Neural cell (in vitro differentiated cells): ENCODE measurements around the gene TMEM94. TPM values are rescaled to one million over a fixed set of nuclear protein-coding genes. Genes with fewer than 3 reads are reported as not detected.

Experiments used
- H2AFZ ChIP-seq: fragments of 200-600, 300-800 bp; sonication (generic), shearing (Covaris generic); 2 replicates; pipeline ENCODE4 v1.6.0; 2014; ENCODE audit warnings: low read depth, mild to moderate bottlenecking, antibody characterized with exemption, low read length, moderate library complexity
- H3F3A ChIP-seq: fragments of 200-600 bp; shearing (Covaris generic); 2 replicates; pipeline ENCODE4 v1.6.1; 2016; ENCODE audit warnings: mild to moderate bottlenecking, moderate library complexity, mixed read lengths, antibody characterized with exemption, low read length; ENCODE audit not compliant: insufficient read depth, poor library complexity, severe bottlenecking
- H3K27ac ChIP-seq: fragments of 200-600, 300-800 bp; sonication (generic), shearing (Covaris generic); 2 replicates; pipeline ENCODE4 v1.5.1; 2014; ENCODE audit warnings: mild to moderate bottlenecking, low read length, moderate library complexity
- H3K27me3 ChIP-seq: fragments of 300-800, 200-600 bp; sonication (generic), shearing (Covaris generic); 2 replicates; pipeline ENCODE4 v1.6.0; 2014; ENCODE audit warnings: mild to moderate bottlenecking, low read depth, low read length, moderate library complexity; ENCODE audit not compliant: insufficient read depth
- H3K36me3 ChIP-seq: fragments of 300-800, 200-600 bp; sonication (generic), shearing (Covaris generic); 2 replicates; pipeline ENCODE4 v1.5.1; 2014; ENCODE audit warnings: mild to moderate bottlenecking, antibody characterized with exemption, low read length, moderate library complexity; ENCODE audit not compliant: insufficient read depth
- H3K4me2 ChIP-seq: fragments of 300-800, 200-600 bp; sonication (generic), shearing (Covaris generic); 2 replicates; pipeline ENCODE4 v1.6.0; 2014; ENCODE audit warnings: mild to moderate bottlenecking, low read length
- H3K4me3 ChIP-seq: fragments of 300-800, 200-600 bp; sonication (generic), shearing (Covaris generic); 2 replicates; pipeline ENCODE4 v1.5.1; 2014; ENCODE audit warnings: mild to moderate bottlenecking, low read length, moderate library complexity
- H3K79me2 ChIP-seq: fragments of 200-600 bp; shearing (Covaris generic); replicated peaks from 2 replicates; pipeline ENCODE4 v1.6.0; 2014; ENCODE audit warnings: mild to moderate bottlenecking, low read length, moderate library complexity; ENCODE audit not compliant: insufficient read depth
- H3K9ac ChIP-seq: fragments of 300-800, 200-600 bp; sonication (generic), shearing (Covaris generic); 2 replicates; pipeline ENCODE4 v1.6.1; 2016; ENCODE audit warnings: mild to moderate bottlenecking, low read length, mixed read lengths
- H3K9me2 ChIP-seq: fragments of 200-600 bp; shearing (Covaris generic); 2 replicates; pipeline ENCODE4 v1.6.1; 2016; ENCODE audit warnings: mild to moderate bottlenecking, low read length, mixed read lengths; ENCODE audit not compliant: insufficient read depth
- H3K9me3 ChIP-seq: fragments of 200-600, 300-800 bp; sonication (generic), shearing (Covaris generic); 2 replicates; pipeline ENCODE4 v1.6.1; 2016; ENCODE audit warnings: mild to moderate bottlenecking, mixed run types, low read length, moderate library complexity, mixed read lengths
- H4K20me1 ChIP-seq: fragments of 200-600 bp; shearing (Covaris generic); 2 replicates; pipeline ENCODE4 v1.6.1; 2016; ENCODE audit warnings: mild to moderate bottlenecking, mixed run types; ENCODE audit not compliant: insufficient read depth
- CTCF ChIP-seq: fragments of 450-650 bp; IDR thresholded peaks from 2 replicates; pipeline ENCODE4 v1.5.1; 2014; ENCODE audit warnings: antibody characterized with exemption, mild to moderate bottlenecking, moderate library complexity; ENCODE audit not compliant: poor library complexity, severe bottlenecking
- EP300 ChIP-seq: fragments of 450-650 bp; conservative IDR thresholded peaks from 2 replicates; pipeline ENCODE4 v1.6.1; 2014; ENCODE audit warnings: antibody characterized with exemption, mild to moderate bottlenecking, moderate library complexity; ENCODE audit not compliant: poor library complexity, severe bottlenecking
- EZH2 ChIP-seq: fragments of 200-600, 300-800 bp; shearing (Covaris generic), sonication (generic); IDR thresholded peaks from 2 replicates; pipeline ENCODE4 v1.6.1; 2014; ENCODE audit warnings: antibody characterized with exemption, low read length, borderline replicate concordance, mild to moderate bottlenecking; ENCODE audit not compliant: insufficient read depth, poor library complexity, severe bottlenecking
- MXI1 ChIP-seq: fragments of 450-650 bp; conservative IDR thresholded peaks from 2 replicates; pipeline ENCODE4 v1.6.1; 2014; ENCODE audit warnings: antibody characterized with exemption, mild to moderate bottlenecking; ENCODE audit not compliant: poor library complexity, severe bottlenecking
- POLR2AphosphoS5 ChIP-seq: IDR thresholded peaks from 2 replicates; pipeline ENCODE4 v1.6.1; 2012
- RAD21 ChIP-seq: fragments of 450-650 bp; conservative IDR thresholded peaks from 2 replicates; pipeline ENCODE4 v1.6.1; 2014; ENCODE audit warnings: antibody characterized with exemption, mild to moderate bottlenecking, moderate library complexity
- REST ChIP-seq: IDR thresholded peaks from 2 replicates; pipeline ENCODE4 v1.6.1; 2012; ENCODE audit warnings: borderline replicate concordance
- SMC3 ChIP-seq: fragments of 450-650 bp; conservative IDR thresholded peaks from 2 replicates; pipeline ENCODE4 v1.6.1; 2014; ENCODE audit warnings: antibody characterized with exemption, mild to moderate bottlenecking, moderate library complexity; ENCODE audit not compliant: poor library complexity
- TAF1 ChIP-seq: IDR thresholded peaks from 2 replicates; pipeline ENCODE4 v1.6.1; 2012; ENCODE audit warnings: low read depth
- polyA plus RNA-seq: library from polyadenylated mRNA; depleted of rRNA; stranded (reverse); fragments of >200 nt; gene quantifications from 2 replicates; pipeline ENCODE4 v1.2.3, GENCODE V29; 2014

Gene TMEM94
- polyA plus RNA-seq, 1 donor from 2014 or later, result 37.0 TPM

DNA sequence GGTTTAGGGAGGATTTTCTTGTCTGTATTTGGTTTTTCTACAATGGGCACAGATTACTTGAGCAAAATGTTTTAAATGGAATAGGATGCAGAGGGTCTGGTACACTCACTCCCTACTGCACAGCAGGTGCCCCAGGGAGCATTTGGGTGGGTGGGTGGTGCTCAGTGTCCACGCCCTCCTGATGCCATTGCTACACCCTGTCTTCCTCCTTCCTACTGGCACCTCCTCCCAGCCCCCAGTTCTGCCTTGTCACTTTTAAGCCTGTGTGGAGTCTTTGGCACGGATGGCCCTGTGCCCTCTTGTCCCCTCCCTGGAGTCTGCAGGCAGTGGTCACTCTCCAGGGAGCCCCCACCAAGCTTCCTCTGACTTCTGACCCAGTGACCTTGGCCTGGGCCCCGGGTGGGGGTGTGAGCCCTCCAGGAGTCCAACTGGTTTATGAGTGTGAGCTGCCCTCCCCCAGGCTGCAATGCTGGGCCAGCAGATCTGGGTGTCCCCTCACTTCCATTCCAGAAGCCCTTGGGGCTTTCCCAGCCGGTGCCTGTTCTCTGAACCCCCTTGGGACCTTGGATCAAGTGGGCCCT, 84.6 kb downstream of the TMEM94 start:
- no peaks in the 10 kb centered on the region for H3K9me2 ChIP-seq
- TF ChIP-seq CTCF (no peak), SMC3 (no peak), RAD21 (no peak), REST (no peak), TAF1 (no peak), EP300 (no peak), POLR2AphosphoS5 (no peak), EZH2 (no peak), MXI1 (no peak)
- no peaks in the 10 kb centered on the region for H3K79me2 ChIP-seq
- H3K4me3 ChIP-seq, result no peak overlapping the region
- no peaks in the 10 kb centered on the region for H4K20me1 ChIP-seq
- H3K27ac ChIP-seq, result no peak overlapping the region
- no peak overlapping the region for H3K4me2 ChIP-seq
- no peaks in the 10 kb centered on the region for H3K27me3 ChIP-seq
- H3K36me3 ChIP-seq, result no peaks in the 10 kb centered on the region
- H3F3A ChIP-seq, result no peaks in the 10 kb centered on the region
- H2AFZ ChIP-seq, result no peak overlapping the region
- H3K9me3 ChIP-seq, result no peaks in the 10 kb centered on the region
- H3K9ac ChIP-seq, result no peak overlapping the region

GRCh38 chr17:75542229-75542628, 85.8 kb downstream of the TMEM94 start:
- no peaks in the 10 kb centered on the region for H3K9me2 ChIP-seq
- no peaks in the 10 kb centered on the region for H3K79me2 ChIP-seq
- H3K4me2 ChIP-seq, result no peak overlapping the region
- H3F3A ChIP-seq, result no peaks in the 10 kb centered on the region
- no peak overlapping the region for H3K27ac ChIP-seq
- no peak overlapping the region for H3K4me3 ChIP-seq
- H2AFZ ChIP-seq, result no peak overlapping the region
- no peaks in the 10 kb centered on the region for H3K9me3 ChIP-seq
- no peaks in the 10 kb centered on the region for H4K20me1 ChIP-seq
- TF ChIP-seq MXI1, result no peak
- no peaks in the 10 kb centered on the region for H3K36me3 ChIP-seq
- no peaks in the 10 kb centered on the region for H3K27me3 ChIP-seq
- H3K9ac ChIP-seq, result no peak overlapping the region
